ENCODE data around the gene GNA14. TPM values are rescaled to one million over a fixed set of nuclear protein-coding genes. Genes with fewer than 3 reads are reported as not detected.

Gene GNA14
- total and polyA plus RNA-seq, 2 experiments from 2014 or later = 3.9 to 10.5 TPM

GRCh38 chr9:77427256-77427927, 220.7 kb downstream of the GNA14 start:
- no peaks in the 10 kb centered on the region for H3F3A ChIP-seq (replicated peaks; ENCODE audit: low read depth)
- no peak for ATAC-seq
- DNase-seq (ENCODE audit: low spot score) = no peak
- no peaks in the 10 kb centered on the region for H3K79me2 ChIP-seq (replicated peaks; ENCODE audit: insufficient read depth)
- no peaks in the 10 kb centered on the region for H4K20me1 ChIP-seq (replicated peaks; ENCODE audit: insufficient read depth)
- H3K9me2 ChIP-seq (ENCODE audit: insufficient read depth) = no peaks in the 10 kb centered on the region
- H3K4me3 Mint-ChIP-seq = no peak overlapping the region
- H3K27me3 Mint-ChIP-seq (ENCODE audit: insufficient read depth, low read depth, poor library complexity) = peaks cover 2% of the 10 kb centered on the region
- H3K4me1 ChIP-seq (ENCODE audit: insufficient read depth) = no peaks in the 10 kb centered on the region
- H3K4me3 ChIP-seq = no peak overlapping the region
- peaks cover 29% of the 10 kb centered on the region for H3K36me3 Mint-ChIP-seq (ENCODE audit: low read depth)
- no peak overlapping the region for H2AFZ ChIP-seq
- no peaks in the 10 kb centered on the region for H3K27me3 ChIP-seq (ENCODE audit: insufficient read depth)
- no peak overlapping the region for H3K27ac Mint-ChIP-seq
- no peaks in the 10 kb centered on the region for H3K36me3 ChIP-seq (ENCODE audit: insufficient read depth)
- no peaks in the 10 kb centered on the region for H3K9me3 Mint-ChIP-seq
- TF ChIP-seq NANOG (IDR thresholded peaks at IDR 0.05; ENCODE audit: borderline replicate concordance) = no peak
- TF ChIP-seq EZH2 (IDR thresholded peaks at IDR 0.05; ENCODE audit: low read depth, unreplicated experiment) = no peak
- TF ChIP-seq ZNF331 (CRISPR knock-in tag; IDR thresholded peaks at IDR 0.05; ENCODE audit: low read depth) = no peak
- TF ChIP-seq ZNF114 (CRISPR knock-in tag; IDR thresholded peaks at IDR 0.05) = no peak
- no peak for TF ChIP-seq REST (IDR thresholded peaks at IDR 0.05; ENCODE audit: unreplicated experiment)
- TF ChIP-seq STAT1 (IDR thresholded peaks at IDR 0.05; ENCODE audit: unreplicated experiment) = no peak
- no peak for TF ChIP-seq ETS1 (IDR thresholded peaks at IDR 0.05)
- no peak for TF ChIP-seq EZH2phosphoT487 (IDR thresholded peaks at IDR 0.05; ENCODE audit: unreplicated experiment)
- no peak for TF ChIP-seq CREB1 (CRISPR knock-in tag; IDR thresholded peaks at IDR 0.05; ENCODE audit: low read depth)
- TF ChIP-seq POLR2AphosphoS5 (IDR thresholded peaks at IDR 0.05; ENCODE audit: low read depth) = no peak
- no peak for TF ChIP-seq CTCF (conservative IDR thresholded peaks at IDR 0.05; ENCODE audit: low read depth in 2 of 2)
- no peak for TF ChIP-seq JUNB (IDR thresholded peaks at IDR 0.05; ENCODE audit: unreplicated experiment)
- H3K4me2 ChIP-seq = no peak overlapping the region
- H3K27ac ChIP-seq (ENCODE audit: low read depth) = no peak overlapping the region
- peaks cover 3% of the 10 kb centered on the region; the same call in 2 of the 3 replicates for H3K4me1 Mint-ChIP-seq

All from GM23338 (cell line).